Right lobe of liver (tissue), 6 donors: Measurements from ENCODE around the gene MBNL3. TPM values are rescaled to one million over a fixed set of nuclear protein-coding genes. Genes with fewer than 3 reads are reported as not detected.

Experiments
- ATAC-seq, 4 donors: fragments of 200-7000 bp; cut with Tn5 transposase; one replicate each; pipeline ENCODE4 v1.9.1; 2020; ENCODE audit warnings: mild to moderate bottlenecking in 4 of 4, moderate library complexity in 4 of 4
- DNase-seq, 3 donors: peaks; one replicate each; pipeline ENCODE4 v3.0.0-alpha.2; 2020
- H3K27ac ChIP-seq, 3 donors: fragments of 200-600 bp; one replicate each; pipeline ENCODE4 v1.8.0; 2022
- H3K27me3 ChIP-seq, 2 donors: fragments of 200-600 bp; one replicate each; pipeline ENCODE4 v1.8.0; 2022
- H3K36me3 ChIP-seq, 4 donors: fragments of 200-600 bp; sonication (generic) in 1 of 4; one replicate each; pipeline versions ENCODE4 v1.5.1 to v1.8.0; 2017 to 2022; ENCODE audit warnings: control low read depth in 1 of 4
- H3K4me1 ChIP-seq, 4 donors: fragments of 200-600 bp; sonication (generic) in 1 of 4; one replicate each; pipeline versions ENCODE4 v1.5.1 to v1.8.0; 2017 to 2022; ENCODE audit warnings: control low read depth in 1 of 4
- H3K4me3 ChIP-seq, 3 donors: fragments of 200-600 bp; one replicate each; pipeline ENCODE4 v1.8.0; 2022
- H3K9me3 ChIP-seq, 4 donors: fragments of 200-600 bp; sonication (generic) in 1 of 4; one replicate each; pipeline versions ENCODE4 v1.5.1 to v1.8.0; 2017 to 2022; ENCODE audit warnings: control low read depth in 1 of 4
- CTCF ChIP-seq, 4 donors: fragments of 200-600 bp in 3 of 4; fragments of 450-650 bp in 1 of 4; IDR thresholded peaks; one replicate each; pipeline versions ENCODE4 v1.5.1 to v1.8.0; 2016 to 2022; ENCODE audit warnings: antibody characterized with exemption in 4 of 4, mild to moderate bottlenecking in 2 of 4
- POLR2A ChIP-seq: fragments of 450-650 bp; IDR thresholded peaks from one replicate; pipeline ENCODE4 v1.6.1; 2017; ENCODE audit warnings: antibody characterized with exemption, mild to moderate bottlenecking
- WGBS: methylation state at CpG from one replicate; pipeline ENCODE4 v1.1.6; 2018; ENCODE audit warnings: low coverage, low lambda C conversion rate; ENCODE audit not compliant: insufficient coverage; ENCODE audit errors: missing lambda C conversion rate; 5-methylcytosine and 5-hydroxymethylcytosine counted together
- intact Hi-C, 2 donors: fragments of 100-400 bp; cut with DNase I; formaldehyde crosslinking; loops; one replicate each; pipeline versions ENCODE4 v1.11.2 to v1.14.1; 2022
- total RNA-seq, 6 experiments: library from RNA; depleted of rRNA in 2 of 6; stranded (reverse); fragments of >200 nt in 2 of 6; fragmentation: NEBNext Ultra II Directional in 3 of 6; extraction: Animal tissue kit (Norgen Biotek cat#: 25700) in 3 of 6; gene quantifications; one replicate each; pipeline versions ENCODE4 v1.1.0 to v1.2.4, GENCODE V29; 2016 to 2023
- donor health status: DM: no; HTN: yes; CAD: no.
- donor health status: DM: no; HTN: no; CAD: no.
- donor health status: DM: no; HTN: no; CAD: no.
- donor health status: DM: no; HTN: yes; CAD: no.
- donor health status: DM: no; HTN: yes; CAD: no.

MBNL3 gene
- total RNA-seq, 6 experiments from 2014 or later, result 53.3 to 164 (median 84.6) TPM

GRCh38 chrX:132474544-132475248 lies 14.1 kb downstream of the MBNL3 start:
- DNase-seq (no peak), ATAC-seq (peak in 2 of 4 donors; percentile 32 to 67)
- H3K4me1 ChIP-seq, result peaks cover 0 to 9% (median 0%) of the 10 kb centered on the region in 4 donors
- no peaks in the 10 kb centered on the region for H3K27me3 ChIP-seq
- WGBS, result 100% methylated on average over 1 of the region's 1 CpG
- TF ChIP-seq POLR2A (no peak), CTCF (IDR thresholded peaks at IDR 0.05) (no peak)
- no peak overlapping the region for H3K27ac ChIP-seq
- intact Hi-C loops, result no loop called here
- no peaks in the 10 kb centered on the region for H3K36me3 ChIP-seq
- no peak overlapping the region for H3K4me3 ChIP-seq
- H3K9me3 ChIP-seq, result no peaks in the 10 kb centered on the region

DNA sequence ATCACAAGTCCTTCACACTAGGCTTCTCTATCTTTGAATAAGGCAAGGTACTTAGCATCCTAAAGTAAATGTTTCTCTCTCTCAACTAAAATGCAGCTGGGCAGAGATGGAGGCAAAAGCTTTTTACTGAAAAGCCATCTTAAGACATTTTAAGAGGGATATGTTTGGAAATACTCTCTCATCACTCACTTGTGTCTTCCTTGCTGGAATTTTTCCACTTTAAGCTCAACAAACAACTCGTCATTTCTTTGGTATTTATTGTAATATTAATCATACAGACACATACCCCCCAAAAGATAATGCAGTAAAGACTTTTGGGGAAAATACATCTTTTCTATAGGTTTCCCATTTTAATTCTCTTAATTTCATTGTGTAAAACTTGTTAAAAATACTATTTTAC lies 16.4 kb downstream of the MBNL3 start:
- ATAC-seq (no peak), DNase-seq (no peak)
- H3K27ac ChIP-seq, result no peak overlapping the region
- no peaks in the 10 kb centered on the region for H3K27me3 ChIP-seq
- intact Hi-C loops, result no loop called here
- no peaks in the 10 kb centered on the region for H3K9me3 ChIP-seq
- H3K4me1 ChIP-seq, result peaks cover 0 to 5% (median 0%) of the 10 kb centered on the region in 4 donors
- WGBS, result 25% methylated on average over 1 of the region's 1 CpG
- no peaks in the 10 kb centered on the region for H3K36me3 ChIP-seq
- H3K4me3 ChIP-seq, result no peak overlapping the region
- TF ChIP-seq CTCF (IDR thresholded peaks at IDR 0.05) (no peak), POLR2A (no peak)

DNA sequence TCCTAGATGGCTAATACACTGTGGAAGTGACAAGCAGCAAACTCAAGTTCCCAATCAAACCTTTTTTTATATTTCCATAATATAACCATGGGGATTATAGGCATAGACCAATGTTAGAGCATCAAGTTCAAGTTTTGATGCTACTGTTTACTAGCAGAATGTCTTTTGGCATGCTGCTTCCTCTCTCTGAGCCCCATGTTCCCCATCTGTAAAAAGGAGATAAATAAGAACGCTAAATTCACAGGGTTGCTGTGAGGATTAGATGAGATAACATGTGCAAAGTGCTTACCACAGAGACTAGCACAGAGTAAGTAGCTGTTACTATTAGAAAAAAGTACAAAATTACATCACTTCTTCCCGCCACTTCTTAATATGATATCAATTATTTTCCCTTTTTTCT lies 18.0 kb downstream of the MBNL3 start:
- DNase-seq (no peak), ATAC-seq (no peak)
- Histone ChIP-seq H3K4me3 (no peak overlapping the region), H3K4me1 (peaks cover 0 to 5% (median 0%) of the 10 kb centered on the region in 4 donors), H3K27me3 (no peaks in the 10 kb centered on the region), H3K9me3 (no peaks in the 10 kb centered on the region), H3K27ac (no peak overlapping the region), H3K36me3 (no peaks in the 10 kb centered on the region)
- no peak for TF ChIP-seq POLR2A
- no peak for TF ChIP-seq CTCF (IDR thresholded peaks at IDR 0.05)
- intact Hi-C loops, result no loop called here
- WGBS, result 60% methylated on average over 2 of the region's 2 CpGs

- Histone ChIP-seq H3K4me1 (peaks cover 0 to 5% (median 0%) of the 10 kb centered on the region in 4 donors), H3K4me3 (no peak overlapping the region), H3K27me3 (no peaks in the 10 kb centered on the region), H3K36me3 (no peaks in the 10 kb centered on the region), H3K27ac (no peak overlapping the region), H3K9me3 (no peaks in the 10 kb centered on the region)
- no peak for DNase-seq
- intact Hi-C loops, result no loop called here
- ATAC-seq, result no peak
- TF ChIP-seq CTCF (IDR thresholded peaks at IDR 0.05), result no peak
- no peak for TF ChIP-seq POLR2A
- 27% methylated on average over 1 of the region's 1 CpG for WGBS
These were observed 18.7 kb downstream of the MBNL3 start for GRCh38 chrX:132470179-132470578.
